Spleen (tissue), 11 donors: ENCODE data around the gene IGF2R. TPM values are rescaled to one million over a fixed set of nuclear protein-coding genes. Genes with fewer than 3 reads are reported as not detected.

Experiments
- DNase-seq: peaks from one replicate; pipeline ENCODE4 v3.0.0-alpha.2; 2020
- H3K27ac ChIP-seq, 8 donors: fragments of 200-600 bp; sonication (generic) in 7 of 8; 1 replicate in 4 of 8; 2 replicates in 4 of 8; pipeline versions ENCODE4 v1.5.0 to v1.8.0; 2016 to 2021; ENCODE audit warnings: inconsistent platforms in 4 of 8, mild to moderate bottlenecking in 4 of 8, moderate library complexity in 1 of 8
- H3K27me3 ChIP-seq, 7 donors: fragments of 200-600 bp; sonication (generic) in 6 of 7; replicated peaks in 1 of 7; 1 replicate in 4 of 7; 2 replicates in 3 of 7; pipeline versions ENCODE4 v1.5.0 to v1.8.0; 2016 to 2021; ENCODE audit warnings: inconsistent platforms in 3 of 7, mild to moderate bottlenecking in 1 of 7
- H3K36me3 ChIP-seq, 6 donors: fragments of 200-600 bp; sonication (generic) in 5 of 6; 1 replicate in 4 of 6; 2 replicates in 2 of 6; pipeline versions ENCODE4 v1.5.0 to v1.8.0; 2016 to 2021; ENCODE audit warnings: inconsistent platforms in 2 of 6
- H3K4me1 ChIP-seq, 6 donors: fragments of 200-600 bp; sonication (generic) in 5 of 6; 1 replicate in 3 of 6; 2 replicates in 3 of 6; pipeline versions ENCODE4 v1.5.0 to v1.8.0; 2016 to 2021; ENCODE audit warnings: inconsistent platforms in 3 of 6
- H3K4me3 ChIP-seq, 8 donors: fragments of 200-600 bp; sonication (generic) in 7 of 8; 1 replicate in 4 of 8; 2 replicates in 4 of 8; pipeline versions ENCODE4 v1.5.0 to v1.8.0; 2016 to 2021; ENCODE audit warnings: inconsistent platforms in 4 of 8, mild to moderate bottlenecking in 4 of 8, moderate library complexity in 2 of 8
- H3K9me3 ChIP-seq, 8 donors: fragments of 200-600 bp; sonication (generic) in 7 of 8; 1 replicate in 4 of 8; 2 replicates in 4 of 8; pipeline versions ENCODE4 v1.5.0 to v1.8.0; 2016 to 2021; ENCODE audit warnings: inconsistent platforms in 4 of 8
- POLR2A ChIP-seq, 3 donors: fragments of 450-650 bp; IDR thresholded peaks; one replicate each; pipeline ENCODE4 v1.5.1; 2017; ENCODE audit warnings: antibody characterized with exemption in 3 of 3, mild to moderate bottlenecking in 1 of 3
- POLR2AphosphoS5 ChIP-seq, 3 donors: sonication (generic); formaldehyde crosslinking; IDR thresholded peaks; one replicate each; pipeline ENCODE4 v1.5.1; 2017; ENCODE audit warnings: antibody characterized with exemption in 3 of 3
- WGBS, 5 donors: extraction: QIAGEN DNeasy Blood & Tissue Kit in 3 of 5; methylation state at CpG; one replicate each; pipeline versions ENCODE4 v1.1.5 to v1.1.7; 2013 to 2018; 5-methylcytosine and 5-hydroxymethylcytosine counted together
- intact Hi-C: fragments of 100-400 bp; cut with DNase I; formaldehyde crosslinking; loops from one replicate; pipeline ENCODE4 v1.15.0; 2023; ENCODE audit warnings: low total_unique reads
- polyA plus RNA-seq, 3 donors: library from polyadenylated mRNA; stranded (reverse); fragments of 200-250 nt; gene quantifications; one replicate each; pipeline ENCODE4 v1.2.1, GENCODE V29; 2013
- total RNA-seq, 7 donors: library from RNA; depleted of rRNA in 3 of 7; stranded (reverse); fragments of >200 nt in 3 of 7; fragmentation: NEBNext Ultra II Directional in 4 of 7; extraction: Animal tissue kit (Norgen Biotek cat#: 25700) in 4 of 7; gene quantifications; one replicate each; pipeline versions ENCODE4 v1.1.0 to v1.2.1, GENCODE V29; 2016 to 2021
- TF ChIP-seq, protein P1 (sequence below), 11 experiments: fragments of 200-600 bp in 7 of 11; fragments of 450-650 bp in 4 of 11; sonication (generic) in 4 of 11; IDR thresholded peaks in 8 of 11; conservative IDR thresholded peaks in 3 of 11; 1 replicate in 7 of 11; 2 replicates in 4 of 11; pipeline versions ENCODE4 v1.4.0 to v1.8.0; 2016 to 2021; ENCODE audit warnings: antibody characterized with exemption in 11 of 11, inconsistent platforms in 4 of 11, mild to moderate bottlenecking in 1 of 11
- donor health status: healthy with polysubstance abuse.
- donor health status: DM: no; HTN: no; CAD: no; lungs with moderate emphysema.
- donor health status: DM: no; HTN: no; CAD: no.
- donor health status: Bipolar disorder and iron deficiency.
- donor health status: healthy.
- donor health status: DM: no; HTN: no; CAD: no.
- donor health status: DM: yes; HTN: yes; CAD: no.

IGF2R gene
- total and polyA plus RNA-seq, 10 donors: 6.9 to 193 (median 159) TPM

DNA sequence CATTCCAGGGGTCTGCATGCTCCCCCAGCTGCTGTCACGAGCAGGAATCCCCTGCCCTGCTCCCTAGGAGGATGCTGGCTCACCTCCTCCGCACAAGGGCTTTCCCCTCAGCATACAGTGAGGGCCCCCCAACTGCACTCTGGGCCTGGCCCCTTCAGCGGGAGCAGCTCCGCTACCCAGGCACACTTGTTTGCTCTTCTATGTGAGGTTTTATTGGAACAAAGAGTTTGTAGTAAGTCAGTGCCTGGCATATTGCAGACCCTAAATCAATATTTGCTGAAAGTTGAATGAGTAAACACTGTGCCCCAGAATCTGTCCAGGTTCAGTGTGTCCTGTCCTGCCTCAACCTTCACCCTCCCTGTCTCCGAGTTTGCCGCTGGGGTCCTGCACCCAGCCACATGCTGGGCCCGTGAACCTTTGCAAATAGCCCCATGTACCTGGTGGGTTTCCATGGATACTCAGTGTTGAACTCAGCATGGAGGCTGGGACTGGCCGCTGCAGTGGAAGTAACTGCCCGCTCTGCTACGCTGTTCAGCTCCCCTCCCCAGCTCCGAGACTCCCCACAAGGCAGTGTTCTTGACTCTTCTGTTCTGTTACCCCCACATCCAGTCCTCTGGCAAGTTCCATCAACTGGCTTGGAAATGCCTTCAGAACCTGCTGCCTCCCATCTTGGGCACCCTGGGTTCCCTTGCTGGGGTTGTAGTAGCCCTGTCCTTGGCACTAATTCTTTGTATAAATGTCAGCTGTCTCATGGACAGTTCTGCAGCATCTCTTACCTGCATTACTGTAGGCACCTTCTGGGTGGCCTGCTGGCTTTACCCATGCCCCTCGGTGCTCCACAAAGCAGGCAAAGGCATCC is 168.5 kb downstream of the IGF2R start:
- Histone ChIP-seq H3K27ac (no peak overlapping the region), H3K4me3 (no peak overlapping the region), H3K36me3 (peaks cover 0 to 6% (median 0%) of the 10 kb centered on the region in 6 donors), H3K4me1 (peaks cover 0 to 7% (median 3%) of the 10 kb centered on the region in 6 donors), H3K27me3 (no peaks in the 10 kb centered on the region), H3K9me3 (no peaks in the 10 kb centered on the region)
- 55 to 67% (median 64%) methylated on average over 11 to 12 of the region's 12 CpGs for WGBS, 5 donors
- intact Hi-C loops: loop anchor here (5.0 to 10.0 kb wide), 2 partner anchors 320 to 397 kb away; no protein-coding TSS in a partner anchor
- TF ChIP-seq, protein P1, sequence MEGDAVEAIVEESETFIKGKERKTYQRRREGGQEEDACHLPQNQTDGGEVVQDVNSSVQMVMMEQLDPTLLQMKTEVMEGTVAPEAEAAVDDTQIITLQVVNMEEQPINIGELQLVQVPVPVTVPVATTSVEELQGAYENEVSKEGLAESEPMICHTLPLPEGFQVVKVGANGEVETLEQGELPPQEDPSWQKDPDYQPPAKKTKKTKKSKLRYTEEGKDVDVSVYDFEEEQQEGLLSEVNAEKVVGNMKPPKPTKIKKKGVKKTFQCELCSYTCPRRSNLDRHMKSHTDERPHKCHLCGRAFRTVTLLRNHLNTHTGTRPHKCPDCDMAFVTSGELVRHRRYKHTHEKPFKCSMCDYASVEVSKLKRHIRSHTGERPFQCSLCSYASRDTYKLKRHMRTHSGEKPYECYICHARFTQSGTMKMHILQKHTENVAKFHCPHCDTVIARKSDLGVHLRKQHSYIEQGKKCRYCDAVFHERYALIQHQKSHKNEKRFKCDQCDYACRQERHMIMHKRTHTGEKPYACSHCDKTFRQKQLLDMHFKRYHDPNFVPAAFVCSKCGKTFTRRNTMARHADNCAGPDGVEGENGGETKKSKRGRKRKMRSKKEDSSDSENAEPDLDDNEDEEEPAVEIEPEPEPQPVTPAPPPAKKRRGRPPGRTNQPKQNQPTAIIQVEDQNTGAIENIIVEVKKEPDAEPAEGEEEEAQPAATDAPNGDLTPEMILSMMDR (IDR thresholded peaks at IDR 0.05 in 8 of 11, conservative IDR thresholded peaks at IDR 0.05 in 3 of 11): no peak
- no peak for TF ChIP-seq POLR2AphosphoS5 (IDR thresholded peaks at IDR 0.05)
- TF ChIP-seq POLR2A (IDR thresholded peaks at IDR 0.05): no peak
- no peak for DNase-seq

DNA sequence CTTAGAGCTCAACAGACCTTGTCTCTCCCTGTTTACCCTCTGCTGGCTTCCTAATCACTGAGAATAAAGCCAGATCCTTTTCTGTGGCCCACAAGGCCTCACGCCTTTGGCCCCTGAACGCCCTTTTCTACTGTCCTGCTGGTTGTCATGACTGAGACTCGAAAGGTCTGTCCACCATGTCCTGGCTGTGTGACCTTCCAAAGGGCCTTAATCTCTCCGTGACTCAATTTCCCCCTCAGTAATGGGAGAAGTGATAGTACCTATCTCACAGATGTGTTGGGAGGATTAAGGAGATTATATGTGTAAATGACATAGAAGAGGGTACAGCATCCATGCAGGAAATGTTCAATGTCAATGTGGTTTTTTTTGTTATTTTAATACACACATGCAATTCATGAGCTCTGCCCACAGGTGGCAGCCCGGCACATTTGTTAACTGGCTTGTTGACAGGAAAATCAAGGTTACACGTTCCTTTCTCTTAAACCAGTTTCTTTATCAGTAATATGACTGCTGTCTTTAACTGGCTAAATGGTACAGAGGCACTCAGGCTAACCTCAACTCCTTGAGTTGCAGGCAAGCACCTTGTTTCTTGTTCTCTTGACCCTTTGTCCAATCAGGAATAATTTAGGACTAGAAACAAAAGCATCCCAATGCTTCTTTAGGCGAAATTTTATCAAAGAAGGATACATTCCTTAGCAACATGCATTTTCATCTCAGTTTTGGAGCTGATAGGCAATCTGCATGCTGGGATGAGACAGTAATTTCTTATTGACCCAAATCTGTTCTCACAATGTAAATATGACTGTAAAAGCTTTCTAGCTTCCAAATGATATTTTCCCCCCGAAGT is 169.3 kb downstream of the IGF2R start:
- H3K27me3 ChIP-seq: no peaks in the 10 kb centered on the region
- peaks cover 0 to 7% (median 3%) of the 10 kb centered on the region in 6 donors for H3K4me1 ChIP-seq
- no peak for TF ChIP-seq POLR2A (IDR thresholded peaks at IDR 0.05)
- TF ChIP-seq, protein P1 (IDR thresholded peaks at IDR 0.05 in 8 of 11, conservative IDR thresholded peaks at IDR 0.05 in 3 of 11): peak; percentile 42 to 77 (median 68)
- TF ChIP-seq POLR2AphosphoS5 (IDR thresholded peaks at IDR 0.05): no peak
- peaks cover 0 to 7% (median 0%) of the 10 kb centered on the region in 6 donors for H3K36me3 ChIP-seq
- no peak overlapping the region for H3K4me3 ChIP-seq
- intact Hi-C loops: loop anchor here (5.0 to 10.0 kb wide), 2 partner anchors 319 to 397 kb away; no protein-coding TSS in a partner anchor
- H3K9me3 ChIP-seq: no peaks in the 10 kb centered on the region
- DNase-seq: no peak
- WGBS, 5 donors: 54 to 62% (median 56%) methylated on average over 8 of the region's 8 CpGs
- no peak overlapping the region for H3K27ac ChIP-seq

DNA sequence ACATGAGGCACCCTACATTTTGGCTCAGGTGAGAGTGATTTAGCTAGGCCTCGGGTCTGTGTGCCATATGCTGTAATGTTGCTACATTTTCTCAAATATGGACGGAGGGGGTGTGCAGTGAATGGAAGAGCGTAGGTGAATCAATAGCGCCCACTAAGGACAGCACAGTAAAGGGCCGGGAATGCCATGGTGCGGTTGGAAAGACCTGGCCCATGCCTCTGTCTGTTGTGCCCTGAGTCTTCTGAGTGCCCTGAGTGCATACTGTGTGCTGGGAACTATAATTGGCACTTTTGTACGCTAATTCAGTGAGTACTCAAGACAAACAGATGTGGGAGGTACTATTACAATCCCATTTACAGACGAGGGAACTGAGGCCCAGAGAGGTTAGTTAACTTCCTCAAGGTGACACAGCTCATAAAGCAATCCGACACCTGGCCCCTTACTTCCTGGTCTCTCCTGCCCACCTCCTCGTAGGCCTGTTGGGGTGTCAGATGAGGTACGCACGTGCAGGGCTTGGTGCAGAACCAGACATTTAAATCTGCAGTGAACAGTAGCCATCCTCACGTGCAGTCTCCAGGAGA is 170.0 kb downstream of the IGF2R start:
- H3K4me1 ChIP-seq: peaks cover 0 to 7% (median 3%) of the 10 kb centered on the region in 6 donors
- no peak for TF ChIP-seq POLR2A (IDR thresholded peaks at IDR 0.05)
- TF ChIP-seq, protein P1 (IDR thresholded peaks at IDR 0.05 in 8 of 11, conservative IDR thresholded peaks at IDR 0.05 in 3 of 11): no peak
- no peak for TF ChIP-seq POLR2AphosphoS5 (IDR thresholded peaks at IDR 0.05)
- no peaks in the 10 kb centered on the region for H3K9me3 ChIP-seq
- WGBS, 5 donors: 83 to 90% (median 84%) methylated on average over 13 of the region's 13 CpGs
- no peak overlapping the region for H3K27ac ChIP-seq
- H3K4me3 ChIP-seq: no peak overlapping the region
- peaks cover 0 to 9% (median 0%) of the 10 kb centered on the region in 6 donors for H3K36me3 ChIP-seq
- H3K27me3 ChIP-seq: no peaks in the 10 kb centered on the region
- intact Hi-C loops: loop anchor here (5.0 to 10.0 kb wide), 2 partner anchors 318 to 396 kb away; no protein-coding TSS in a partner anchor
- no peak for DNase-seq
